Aorta (tissue), 5 donors: Measurements from ENCODE around the gene RPP30. TPM values are rescaled to one million over a fixed set of nuclear protein-coding genes. Genes with fewer than 3 reads are reported as not detected.

ENCODE experiments used
- ATAC-seq: fragments of 200-7000 bp; cut with Tn5 transposase; one replicate; pipeline ENCODE4 v1.9.1; 2022; ENCODE audit warnings: moderate library complexity; ENCODE audit not compliant: low FRiP score
- DNase-seq, 2 donors: peaks; one replicate each; pipeline ENCODE4 v3.0.0-alpha.2; 2020
- H3K27ac ChIP-seq, 2 donors: one replicate each; pipeline ENCODE4 v1.5.1; 2013; ENCODE audit warnings: low read length in 2 of 2, mild to moderate bottlenecking in 2 of 2, moderate library complexity in 2 of 2, control low read depth in 1 of 2, inconsistent platforms in 1 of 2, low read depth in 1 of 2
- H3K27me3 ChIP-seq, 2 donors: one replicate each; pipeline ENCODE4 v1.6.1; 2013; ENCODE audit warnings: control low read depth in 1 of 2, low read length in 1 of 2, mild to moderate bottlenecking in 1 of 2, moderate library complexity in 1 of 2; ENCODE audit not compliant: insufficient read depth in 2 of 2, control insufficient read depth in 1 of 2
- H3K36me3 ChIP-seq, 2 donors: one replicate each; pipeline ENCODE4 v1.6.1; 2013; ENCODE audit warnings: control low read depth in 1 of 2, low read length in 1 of 2, mild to moderate bottlenecking in 1 of 2; ENCODE audit not compliant: insufficient read depth in 2 of 2, control insufficient read depth in 1 of 2
- H3K4me1 ChIP-seq, 2 donors: one replicate each; pipeline ENCODE4 v1.6.1; 2013; ENCODE audit warnings: low read length in 2 of 2, control low read depth in 1 of 2, mild to moderate bottlenecking in 1 of 2, moderate library complexity in 1 of 2; ENCODE audit not compliant: insufficient read depth in 2 of 2, control insufficient read depth in 1 of 2
- H3K4me3 ChIP-seq, 2 donors: one replicate each; pipeline ENCODE4 v1.5.1; 2013; ENCODE audit warnings: low read length in 2 of 2, control low read depth in 1 of 2, mild to moderate bottlenecking in 1 of 2
- H3K9me3 ChIP-seq: one replicate; pipeline ENCODE4 v1.6.1; 2013; ENCODE audit warnings: mild to moderate bottlenecking, low read length; ENCODE audit not compliant: control insufficient read depth
- WGBS, 2 donors: extraction: QIAGEN DNeasy Blood & Tissue Kit; methylation state at CpG; one replicate each; pipeline ENCODE4 v1.1.7; 2013; 5-methylcytosine and 5-hydroxymethylcytosine counted together
- intact Hi-C, 2 donors: fragments of 100-400 bp; cut with DNase I; formaldehyde crosslinking; loops; one replicate each; pipeline versions ENCODE4 v1.14.2 to v1.15.0; 2022
- polyA plus RNA-seq, 2 donors: library from polyadenylated mRNA; stranded (reverse); fragments of 200-250 nt; gene quantifications; one replicate each; pipeline ENCODE4 v1.2.3, GENCODE V29; 2013
- total RNA-seq, 2 donors: library from RNA; stranded (reverse); fragmentation: NEBNext Ultra II Directional; extraction: Animal tissue kit (Norgen Biotek cat#: 25700); gene quantifications; one replicate each; pipeline ENCODE4 v1.2.1, GENCODE V29; 2021
- donor health status: healthy with polysubstance abuse.
- donor health status: Bipolar disorder and iron deficiency.
- donor health status: DM: no; HTN: no; CAD: no.
- donor health status: DM: no; HTN: no; CAD: no.
- donor health status: DM: yes; HTN: yes; CAD: no.

RPP30 gene
- total and polyA plus RNA-seq, 4 donors: 25.2 to 42.6 (median 28.2) TPM

DNA sequence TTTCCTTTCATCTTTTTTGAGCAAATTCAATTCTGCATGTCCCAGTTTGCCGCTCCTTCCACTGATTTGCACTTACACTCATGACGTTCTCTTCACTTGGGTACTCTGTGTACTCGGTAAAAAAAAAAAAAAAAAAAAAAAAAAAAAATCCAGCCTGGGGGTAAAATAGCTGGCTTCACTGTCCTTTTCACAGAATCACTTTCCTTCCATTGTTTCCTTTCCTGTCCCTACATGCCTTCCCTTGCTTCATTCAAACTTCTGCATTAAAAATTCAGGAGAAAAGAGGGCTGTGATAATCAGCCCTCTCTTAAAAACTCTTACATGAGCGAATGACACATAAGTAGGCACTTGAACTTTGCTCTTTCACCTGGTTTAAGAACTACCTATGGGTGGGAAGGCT is 40.4 kb downstream of the RPP30 start:
- no peak for ATAC-seq
- intact Hi-C loops: loop anchor here (5.0 to 10.0 kb wide), 2 partner anchors 133 to 340 kb away; no protein-coding TSS in a partner anchor
- H3K36me3 ChIP-seq: no peaks in the 10 kb centered on the region

DNA sequence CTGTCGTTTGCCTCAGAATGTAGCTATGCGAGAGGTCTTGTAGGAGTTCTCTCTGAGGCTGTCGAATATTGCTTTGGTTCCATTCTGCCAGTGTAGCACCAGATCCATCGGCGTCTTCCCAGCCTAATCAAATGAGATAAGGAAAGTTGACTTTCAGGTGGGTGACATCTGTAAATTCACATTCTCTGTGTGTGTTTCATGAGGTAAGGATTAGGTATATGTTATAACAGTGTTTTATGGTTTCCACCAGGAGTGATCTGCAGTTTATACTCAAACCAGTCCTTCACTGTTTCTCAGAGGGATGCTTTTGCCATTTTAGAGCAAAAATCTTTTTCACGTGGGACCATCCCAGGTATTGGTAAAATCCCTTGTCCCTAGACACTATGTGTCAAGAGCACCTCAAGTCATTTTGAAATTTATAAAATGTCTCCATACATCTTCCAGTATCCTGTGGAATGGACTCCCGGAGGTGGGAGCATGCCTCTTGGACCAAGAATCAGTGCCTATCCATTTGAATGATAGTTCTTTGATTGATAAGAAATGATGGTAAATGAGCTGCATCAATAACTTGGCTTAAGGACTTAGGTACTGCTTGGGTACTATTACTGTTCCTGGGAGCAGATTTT is 41.2 kb downstream of the RPP30 start:
- H3K27me3 ChIP-seq: no peaks in the 10 kb centered on the region
- no peaks in the 10 kb centered on the region for H3K36me3 ChIP-seq
- no peaks in the 10 kb centered on the region for H3K4me1 ChIP-seq
- DNase-seq: no peak
- intact Hi-C loops: loop anchor here (5.0 to 10.0 kb wide), 2 partner anchors 132 to 339 kb away; no protein-coding TSS in a partner anchor
- no peak overlapping the region for H3K27ac ChIP-seq
- no peak overlapping the region for H3K4me3 ChIP-seq
- no peak for ATAC-seq
- WGBS, 2 donors: 94 to 96% methylated on average over 7 of the region's 7 CpGs
- H3K9me3 ChIP-seq: no peaks in the 10 kb centered on the region

More for the DNA sequence above, 40.4 kb downstream of the RPP30 start:
- no peak overlapping the region for H3K27ac ChIP-seq
- WGBS, 2 donors: 58 to 66% methylated on average over 4 of the region's 4 CpGs
- no peaks in the 10 kb centered on the region for H3K4me1 ChIP-seq
- no peaks in the 10 kb centered on the region for H3K9me3 ChIP-seq
- no peak for DNase-seq
- no peaks in the 10 kb centered on the region for H3K27me3 ChIP-seq
- no peak overlapping the region for H3K4me3 ChIP-seq

DNA sequence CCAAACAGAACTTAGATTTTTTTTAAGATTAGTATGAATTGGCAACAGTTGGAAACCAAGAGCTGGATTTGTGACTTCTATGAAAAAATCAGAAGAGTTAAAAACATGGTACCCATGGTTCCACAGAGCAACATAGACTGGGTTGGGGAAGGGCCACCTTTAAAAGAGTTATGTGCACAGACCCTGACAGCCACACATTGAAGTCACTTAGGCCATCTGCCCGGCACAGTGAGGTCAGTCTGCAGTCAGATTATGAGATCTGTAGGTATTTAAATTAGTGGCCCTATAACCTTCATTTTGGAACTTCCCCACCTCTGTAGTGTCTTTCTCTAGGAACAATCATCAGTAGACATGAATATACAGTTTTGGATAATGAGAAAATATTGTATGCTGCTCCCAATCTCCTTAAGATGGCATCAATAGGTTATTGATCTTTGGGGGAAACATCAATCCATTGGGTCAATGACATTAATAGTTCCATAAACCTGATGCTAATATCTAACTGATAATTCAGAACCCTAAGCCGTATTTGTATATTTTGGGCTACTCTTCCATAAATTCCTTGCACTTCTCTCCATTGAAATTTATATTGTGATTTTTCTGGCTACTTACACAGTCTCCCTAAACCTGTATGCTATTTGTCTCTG is 42.1 kb downstream of the RPP30 start:
- no peak overlapping the region for H3K27ac ChIP-seq
- no peak overlapping the region for H3K4me3 ChIP-seq
- intact Hi-C loops: loop anchor here (5.0 to 10.0 kb wide), 2 partner anchors 131 to 338 kb away; no protein-coding TSS in a partner anchor
- no peaks in the 10 kb centered on the region for H3K36me3 ChIP-seq
- DNase-seq (no peak), ATAC-seq (no peak)
- H3K9me3 ChIP-seq: no peaks in the 10 kb centered on the region
- no peaks in the 10 kb centered on the region for H3K27me3 ChIP-seq
- H3K4me1 ChIP-seq: no peaks in the 10 kb centered on the region
- WGBS, 2 donors: 95 to 100% methylated on average over 2 of the region's 2 CpGs

DNA sequence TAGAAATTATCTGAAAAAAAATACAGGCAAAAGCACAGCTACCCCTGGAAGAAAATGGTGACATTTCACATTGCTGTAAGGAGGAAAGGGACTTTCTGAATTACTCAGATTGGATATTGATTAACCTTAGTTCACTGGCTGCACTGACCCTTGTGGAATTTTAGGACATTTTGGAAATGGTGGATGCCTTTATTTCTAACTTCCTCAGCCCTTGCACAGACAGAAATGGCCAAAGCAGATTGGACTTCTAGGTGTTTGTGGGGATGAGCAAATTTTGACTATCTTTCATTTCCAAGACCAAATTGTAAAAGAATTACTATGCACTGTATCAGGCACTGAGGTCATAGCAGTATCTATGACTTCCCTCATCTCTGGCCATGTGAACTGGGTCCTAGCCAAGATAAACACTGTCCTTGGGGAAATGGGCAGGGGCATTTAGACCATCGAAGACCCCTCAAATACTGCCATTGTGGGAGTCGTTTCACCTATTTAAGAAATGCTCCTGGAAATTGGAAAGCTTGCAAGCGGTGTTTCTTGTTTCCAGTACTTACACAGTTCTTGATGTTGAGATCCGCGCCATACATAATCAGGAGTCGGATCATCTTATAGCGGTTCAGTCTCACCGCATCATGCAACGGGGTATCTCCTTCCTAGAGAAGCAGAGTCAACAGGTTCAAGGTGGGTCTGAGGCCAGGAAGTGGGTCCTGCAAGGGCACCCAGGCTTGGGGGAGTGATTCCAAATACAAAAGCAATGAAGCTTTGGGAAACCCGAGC is 43.4 kb downstream of the RPP30 start:
- 75 to 80% methylated on average over 10 of the region's 10 CpGs for WGBS, 2 donors
- no peak for ATAC-seq

DNA sequence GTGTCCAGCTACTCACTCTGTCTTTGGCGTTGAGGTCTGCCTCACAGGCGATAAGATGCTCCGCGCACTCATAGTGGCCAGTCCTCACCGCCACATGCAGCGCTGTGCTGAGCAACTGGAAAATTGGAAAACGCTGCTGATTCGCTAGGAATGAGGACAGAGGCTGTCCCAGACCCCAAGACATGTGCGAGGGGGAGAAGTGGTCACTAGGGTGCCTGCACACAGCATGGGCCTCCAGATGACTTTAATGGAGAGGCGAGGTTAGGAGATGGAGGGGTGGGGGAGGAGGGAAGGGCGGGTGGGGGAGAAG is 43.9 kb downstream of the RPP30 start:
- ATAC-seq: no peak
- intact Hi-C loops: loop anchor here in 1 of 2 donors (10.0 kb wide), 1 partner anchor 129 kb away; no protein-coding TSS in a partner anchor
- H3K27me3 ChIP-seq: no peaks in the 10 kb centered on the region
- H3K4me1 ChIP-seq: no peaks in the 10 kb centered on the region
- H3K27ac ChIP-seq: no peak overlapping the region
- no peaks in the 10 kb centered on the region for H3K9me3 ChIP-seq
- H3K36me3 ChIP-seq: no peaks in the 10 kb centered on the region
- no peak overlapping the region for H3K4me3 ChIP-seq
- no peak for DNase-seq
- 85 to 86% methylated on average over 10 to 11 of the region's 11 CpGs for WGBS, 2 donors

More for the DNA sequence above, 43.4 kb downstream of the RPP30 start:
- no peaks in the 10 kb centered on the region for H3K27me3 ChIP-seq
- no peak overlapping the region for H3K4me3 ChIP-seq
- H3K4me1 ChIP-seq: no peaks in the 10 kb centered on the region
- no peak for DNase-seq
- no peaks in the 10 kb centered on the region for H3K9me3 ChIP-seq
- no peaks in the 10 kb centered on the region for H3K36me3 ChIP-seq
- intact Hi-C loops: loop anchor here (5.0 to 10.0 kb wide), 2 partner anchors 130 to 337 kb away; no protein-coding TSS in a partner anchor
- no peak overlapping the region for H3K27ac ChIP-seq

DNA sequence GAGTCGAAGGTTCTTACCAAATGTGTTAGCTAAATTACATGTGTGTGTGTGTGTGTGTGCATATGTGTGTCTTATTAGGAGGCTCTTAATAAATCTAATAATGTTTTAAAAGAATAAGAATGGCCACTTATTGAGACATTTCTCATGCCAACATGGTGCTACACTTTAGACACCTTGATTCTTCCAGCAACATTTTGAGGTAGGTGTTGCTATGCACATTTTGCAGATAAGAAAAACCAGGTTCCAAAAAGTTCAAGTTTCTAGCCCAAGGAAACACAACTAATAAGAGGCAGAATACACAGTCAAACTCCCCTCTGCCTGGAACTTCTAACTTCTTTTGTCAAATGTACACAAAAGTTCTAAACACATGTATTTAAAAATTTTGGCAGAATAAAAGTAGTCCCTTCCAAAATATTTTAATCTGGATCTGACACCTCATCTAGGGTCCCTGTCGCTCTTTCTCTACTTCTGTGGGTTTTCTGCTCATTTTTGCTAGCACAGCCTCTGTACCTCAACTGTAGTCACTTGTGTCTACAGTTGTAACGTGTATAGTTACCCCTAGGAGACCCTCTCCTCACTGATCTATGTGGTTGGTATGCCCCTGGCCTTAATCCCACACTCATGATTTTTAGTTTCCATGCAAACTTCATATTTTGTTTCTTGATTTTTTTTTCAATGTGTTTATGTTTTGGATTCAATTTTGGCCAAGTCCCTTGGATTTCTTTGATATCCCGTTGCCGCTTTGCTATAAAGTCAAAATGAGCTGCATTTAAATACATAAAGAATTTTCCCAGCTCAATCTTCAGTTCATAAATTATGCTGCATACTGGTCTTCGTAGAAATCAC is 44.8 kb downstream of the RPP30 start:
- intact Hi-C loops: loop anchor here in 1 of 2 donors (10.0 kb wide), 1 partner anchor 128 kb away; no protein-coding TSS in a partner anchor
- DNase-seq (no peak), ATAC-seq (no peak)
- WGBS, 2 donors: 87 to 91% methylated on average over 6 of the region's 6 CpGs
- H3K27ac ChIP-seq: no peak overlapping the region
- no peaks in the 10 kb centered on the region for H3K9me3 ChIP-seq
- no peak overlapping the region for H3K4me3 ChIP-seq
- H3K27me3 ChIP-seq: no peaks in the 10 kb centered on the region
- no peaks in the 10 kb centered on the region for H3K4me1 ChIP-seq
- H3K36me3 ChIP-seq: no peaks in the 10 kb centered on the region

DNA sequence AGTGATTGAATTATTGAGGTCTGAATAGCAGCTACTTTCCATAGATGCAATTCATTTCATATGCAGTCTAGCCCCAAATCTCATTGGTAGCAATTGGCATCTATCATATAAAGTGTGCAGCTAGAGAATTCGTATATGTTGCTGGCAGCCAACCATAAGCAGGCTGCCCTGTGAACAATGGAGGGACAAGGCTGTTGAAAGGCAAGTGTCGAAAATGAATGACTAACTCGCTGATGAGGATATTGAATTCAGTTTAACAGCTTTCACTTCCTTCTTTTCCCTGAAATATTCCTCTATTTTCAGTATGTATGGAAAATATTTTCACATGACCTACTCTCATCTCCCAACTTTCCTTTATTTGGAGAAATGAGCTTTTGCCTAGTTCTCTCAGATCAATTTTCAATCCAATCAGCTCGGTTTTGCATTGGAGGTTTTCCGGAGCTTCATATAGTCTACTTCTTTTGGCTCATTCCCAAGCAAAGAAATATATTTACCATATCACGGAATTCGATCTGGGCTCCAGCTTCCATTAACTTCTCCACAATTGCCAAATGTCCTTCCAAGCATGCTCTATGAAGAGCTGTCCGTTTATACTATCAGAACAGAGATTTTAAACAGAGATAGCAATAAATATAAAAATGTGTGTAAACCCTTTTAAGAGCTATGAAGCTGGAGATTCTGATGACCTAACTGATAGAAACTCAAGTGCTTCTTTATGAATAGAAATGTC is 45.6 kb downstream of the RPP30 start:
- Histone ChIP-seq H3K9me3 (no peaks in the 10 kb centered on the region), H3K4me3 (no peak overlapping the region), H3K4me1 (no peaks in the 10 kb centered on the region), H3K36me3 (no peaks in the 10 kb centered on the region), H3K27me3 (no peaks in the 10 kb centered on the region), H3K27ac (no peak overlapping the region)
- 82 to 86% methylated on average over 8 of the region's 8 CpGs for WGBS, 2 donors
- no peak for ATAC-seq
- no peak for DNase-seq
- intact Hi-C loops: loop anchor here in 1 of 2 donors (10.0 kb wide), 1 partner anchor 127 kb away; no protein-coding TSS in a partner anchor
